Measurements from ENCODE around the gene SRRM5. TPM values are rescaled to one million over a fixed set of nuclear protein-coding genes. Genes with fewer than 3 reads are reported as not detected.
A peak's percentile ranks its signal among the peaks of the same experiment; 100 is the strongest.

The SRRM5 gene, protein sequence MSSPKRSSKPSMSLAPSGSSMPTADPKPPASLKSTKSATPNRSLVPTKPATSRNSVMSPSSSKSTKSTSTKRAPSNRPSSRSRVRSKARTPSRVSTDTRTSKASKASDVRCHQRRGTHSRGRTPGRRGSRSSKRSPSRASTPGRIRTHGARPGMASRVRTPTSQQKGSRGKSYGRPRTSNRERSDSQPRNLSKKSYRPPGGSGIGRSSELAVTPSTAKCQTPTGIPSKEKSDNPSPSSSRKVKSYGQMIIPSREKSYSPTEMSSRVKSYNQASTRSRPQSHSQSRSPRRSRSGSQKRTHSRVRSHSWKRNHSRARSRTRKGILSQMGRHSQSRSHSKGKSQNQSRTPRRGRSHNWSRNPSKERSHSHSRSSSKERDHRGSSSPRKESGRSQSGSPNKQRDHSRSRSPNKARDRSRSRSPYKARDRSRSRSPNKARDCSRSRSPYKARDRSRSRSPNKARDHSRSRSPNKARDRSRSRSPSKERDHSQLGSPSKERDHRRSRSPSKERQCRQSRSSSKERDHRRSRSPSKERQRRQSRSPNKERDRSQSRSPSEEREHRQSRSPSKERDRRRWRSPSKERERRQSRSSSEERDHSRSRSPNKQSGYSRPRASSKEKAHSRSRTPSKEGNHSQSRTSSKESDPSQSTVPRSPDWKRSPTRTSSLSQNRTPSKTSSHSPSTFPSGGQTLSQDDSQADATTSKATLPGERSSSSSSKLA
- total RNA-seq (2012; rRNA removed) (not detected in 2 replicates), polyA plus RNA-seq (2012; rRNA removed) (0.10 TPM in 2 replicates), Bru-seq, nascent RNA (percentile 50 among the genes with signal in this experiment), BruChase-seq, experiment 1, labeled RNA remaining after a 6-hour chase (percentile 60 among the genes with signal in this experiment), BruChase-seq, experiment 2, labeled RNA remaining after a 2-hour chase (percentile 54 among the genes with signal in this experiment)
- 0.02 TPM in 1 of 2 replicates, not detected in the other for polyA plus RNA-seq (2012; cell fraction: cytosol; rRNA removed)
- polyA plus RNA-seq (2012; cell fraction: nucleus; rRNA removed; ENCODE audit: low replicate concordance): 0.47 and 1.0 TPM in 2 replicates
- long read RNA-seq: 0 reads

GRCh38 chr19:43611788-43612187 lies at the start of gene SRRM5:
Gene SRRM5, plus strand, starts transcription at chr19:43612088. Its CDS starts 34 bp downstream, at chr19:43612122.
- no peak for TF ChIP-seq RFX5 (IDR thresholded peaks at IDR 0.05; ENCODE audit: low read depth, low read length)
- TF ChIP-seq ELK1 (IDR thresholded peaks at IDR 0.05; ENCODE audit: borderline replicate concordance, low read depth, low read length): no peak
- no peak for TF ChIP-seq MAFK (IDR thresholded peaks at IDR 0.05; ENCODE audit: low read depth, low read length)
- no peak for TF ChIP-seq MAZ (IDR thresholded peaks at IDR 0.05; ENCODE audit: borderline replicate concordance, low read depth, low read length)
- TF ChIP-seq MXI1 (IDR thresholded peaks at IDR 0.05; ENCODE audit: borderline replicate concordance, low read depth, low read length): no peak
- Histone ChIP-seq H3K27me3 (ENCODE audit: control insufficient read depth, insufficient read depth, low read length) (no peaks in the 10 kb centered on the region), H4K5ac (ENCODE audit: low read depth, low read length) (no peak within 1 kb of the TSS), H3K56ac (ENCODE audit: extremely low read depth, insufficient read depth, low read length) (no peak within 1 kb of the TSS), H4K8ac (ENCODE audit: low read depth in 2 of 2, low read length in 2 of 2) (no peak within 1 kb of the TSS), H3K14ac (replicated peaks; ENCODE audit: low read depth, low read length) (no peak within 1 kb of the TSS), H3K27ac (ENCODE audit: insufficient read depth, low read length) (no peak within 1 kb of the TSS), H2BK20ac (ENCODE audit: low read depth, low read length) (no peak within 1 kb of the TSS), H2AK5ac (ENCODE audit: low read depth, low read length) (no peak within 1 kb of the TSS; the same call in 1 of the 2 replicates), H4K91ac (ENCODE audit: insufficient read depth, low read depth, low read length) (no peak within 1 kb of the TSS), H2BK5ac (ENCODE audit: low read depth, low read length, poor library complexity, severe bottlenecking) (no peak within 1 kb of the TSS), H2BK15ac (ENCODE audit: low read depth, low read length) (no peak within 1 kb of the TSS), H3K23ac (ENCODE audit: low read depth, low read length) (no peak within 1 kb of the TSS), H2AFZ (replicated peaks; ENCODE audit: low read length, poor library complexity) (no peak within 1 kb of the TSS), H2BK120ac (ENCODE audit: low read depth, low read length) (no peak within 1 kb of the TSS), H3K4ac (ENCODE audit: low read depth, low read length) (no peak within 1 kb of the TSS), H3K36me3 (ENCODE audit: control insufficient read depth, insufficient read depth, low read length) (peaks cover 32% of the 10 kb centered on the region), H3K9me1 (ENCODE audit: insufficient read depth, low read length) (peaks cover 9% of the 10 kb centered on the region), H3K18ac (ENCODE audit: low read depth, low read length) (no peak within 1 kb of the TSS), H3K9me3 (ENCODE audit: control insufficient read depth, insufficient read depth, low read length) (no peaks in the 10 kb centered on the region), H3K79me1 (ENCODE audit: low read depth in 1 of 2, low read length in 2 of 2) (peaks cover 28 to 66% of the 10 kb centered on the region in 2 experiments), H3K9ac (ENCODE audit: low read depth, low read length) (no peak within 1 kb of the TSS), H3K4me2 (ENCODE audit: low read depth, low read length) (no peak within 1 kb of the TSS), H3K4me1 (ENCODE audit: control insufficient read depth, insufficient read depth, low read length) (no peaks in the 10 kb centered on the region), H3K4me3 (ENCODE audit: insufficient read depth, low read depth, low read length) (no peak within 1 kb of the TSS), H2AK9ac (replicated peaks; ENCODE audit: low read depth, low read length, poor library complexity) (peak within 1 kb of the TSS; percentile 82), H4K20me1 (ENCODE audit: insufficient read depth, low read length) (peaks cover 17% of the 10 kb centered on the region)
- ATAC-seq (ENCODE audit: low read depth) (no peak), DNase-seq (no peak)
- no TSS peak for BruUV-seq (replicated peaks)
- ChIA-PET CTCF (no interaction called here), POLR2A (ENCODE audit: unreplicated experiment) (no interaction called here)
- intact Hi-C loops (cut with micrococcal nuclease): no loop called here
- WGBS, 2 experiments (ENCODE audit: extremely low coverage in 2 of 2, insufficient read length in 1 of 2): 92% methylated on average over 2 of the region's 3 CpGs; no CpG with 5 or more reads in 1 of the 2 experiments
- dilution Hi-C loops (cut with HindIII; ENCODE audit: low sequenced_read_pairs, unreplicated experiment): no loop called here
- in situ Hi-C loops (cut with MboI; ENCODE audit: low sequenced_read_pairs): no loop called here
